H9 (cell line): ENCODE results near the gene ANKS1B. TPM values are rescaled to one million over a fixed set of nuclear protein-coding genes. Genes with fewer than 3 reads are reported as not detected.

ENCODE experiments used
- DNase-seq: peaks from one replicate; pipeline ENCODE4 v3.0.0-alpha.2; 2017
- H2AFZ ChIP-seq: one replicate; pipeline ENCODE4 v1.6.1; 2013; ENCODE audit warnings: mild to moderate bottlenecking, low read length, control low read depth, moderate library complexity
- H2AK5ac ChIP-seq: 2 replicates; pipeline ENCODE4 v1.6.1; 2013; ENCODE audit warnings: low read length, control low read depth, mixed read lengths; ENCODE audit not compliant: insufficient read length
- H2BK120ac ChIP-seq: one replicate; pipeline ENCODE4 v1.6.1; 2013; ENCODE audit warnings: low read depth, mild to moderate bottlenecking, low read length, control low read depth, inconsistent platforms; ENCODE audit not compliant: poor library complexity, severe bottlenecking
- H2BK12ac ChIP-seq: 2 replicates; pipeline ENCODE4 v1.6.1; 2013; ENCODE audit warnings: low read length, control low read depth, mixed read lengths, low read depth; ENCODE audit not compliant: insufficient read length
- H2BK15ac ChIP-seq: 2 replicates; pipeline ENCODE4 v1.6.1; 2013; ENCODE audit warnings: low read depth, low read length, control low read depth
- H2BK20ac ChIP-seq: one replicate; pipeline ENCODE4 v1.6.1; 2013; ENCODE audit warnings: low read depth, mild to moderate bottlenecking, low read length, control low read depth, inconsistent platforms; ENCODE audit not compliant: poor library complexity, severe bottlenecking
- H2BK5ac ChIP-seq: 2 replicates; pipeline ENCODE4 v1.6.1; 2013; ENCODE audit warnings: low read length, control low read depth, mixed read lengths; ENCODE audit not compliant: insufficient read length
- H3K14ac ChIP-seq: 2 replicates; pipeline ENCODE4 v1.6.1; 2013; ENCODE audit warnings: low read length, control low read depth; ENCODE audit not compliant: insufficient read depth
- H3K18ac ChIP-seq: 2 replicates; pipeline ENCODE4 v1.6.1; 2013; ENCODE audit warnings: low read depth, mild to moderate bottlenecking, mixed read lengths, low read length, control low read depth; ENCODE audit not compliant: insufficient read length
- H3K23ac ChIP-seq: 2 replicates; pipeline ENCODE4 v1.6.1; 2013; ENCODE audit warnings: low read length, control low read depth, mixed read lengths, low read depth; ENCODE audit not compliant: insufficient read length
- H3K23me2 ChIP-seq: 2 replicates; pipeline ENCODE4 v1.6.1; 2013; ENCODE audit warnings: low read depth, mild to moderate bottlenecking, mixed read lengths, low read length, control low read depth; ENCODE audit not compliant: insufficient read length, poor library complexity, severe bottlenecking
- H3K27ac ChIP-seq: 2 replicates; pipeline ENCODE4 v1.5.1; 2013; ENCODE audit warnings: low read length, control low read depth, mixed read lengths, low read depth; ENCODE audit not compliant: insufficient read length
- H3K27me3 ChIP-seq: 2 replicates; pipeline ENCODE4 v1.6.1; 2013; ENCODE audit warnings: low read length, control low read depth, inconsistent platforms; ENCODE audit not compliant: insufficient read depth
- H3K4ac ChIP-seq: 2 replicates; pipeline ENCODE4 v1.6.1; 2013; ENCODE audit warnings: low read depth, mild to moderate bottlenecking, control low read depth, inconsistent platforms, low read length, moderate library complexity
- H3K4me1 ChIP-seq: 2 replicates; pipeline ENCODE4 v1.6.1; 2013; ENCODE audit warnings: low read length, control low read depth, inconsistent platforms; ENCODE audit not compliant: insufficient read depth
- H3K4me2 ChIP-seq: 2 replicates; pipeline ENCODE4 v1.6.1; 2013; ENCODE audit warnings: low read length, control low read depth, mixed read lengths; ENCODE audit not compliant: insufficient read length, insufficient read depth
- H3K56ac ChIP-seq: 2 replicates; pipeline ENCODE4 v1.6.1; 2013; ENCODE audit warnings: low read depth, mild to moderate bottlenecking, mixed read lengths, low read length, control low read depth; ENCODE audit not compliant: insufficient read length
- H3K79me1 ChIP-seq: 2 replicates; pipeline ENCODE4 v1.6.1; 2013; ENCODE audit warnings: low read depth, mild to moderate bottlenecking, moderate library complexity, low read length, control low read depth, inconsistent platforms; ENCODE audit not compliant: insufficient read depth, poor library complexity, severe bottlenecking
- H3K79me2 ChIP-seq: 2 replicates; pipeline ENCODE4 v1.6.1; 2013; ENCODE audit warnings: low read length, control low read depth, inconsistent platforms; ENCODE audit not compliant: insufficient read depth
- H3K9ac ChIP-seq: 2 replicates; pipeline ENCODE4 v1.6.1; 2013; ENCODE audit warnings: low read length, control low read depth, mixed read lengths; ENCODE audit not compliant: insufficient read length; ENCODE audit errors: extremely low read depth
- H3K9me3 ChIP-seq: one replicate; pipeline ENCODE4 v1.6.1; 2013; ENCODE audit warnings: low read depth, low read length, inconsistent platforms; ENCODE audit not compliant: control insufficient read depth
- H3T11ph ChIP-seq: one replicate; pipeline ENCODE4 v1.6.1; 2013; ENCODE audit warnings: mild to moderate bottlenecking, low read length, control low read depth, inconsistent platforms
- H4K20me1 ChIP-seq: one replicate; pipeline ENCODE4 v1.6.1; 2013; ENCODE audit not compliant: control insufficient read depth, insufficient read length, insufficient read depth
- H4K5ac ChIP-seq: 2 replicates; pipeline ENCODE4 v1.6.1; 2013; ENCODE audit warnings: low read depth, mild to moderate bottlenecking, mixed read lengths, low read length, control low read depth; ENCODE audit not compliant: insufficient read length
- H4K8ac ChIP-seq: replicated peaks from 2 replicates; pipeline ENCODE4 v1.6.1; 2013; ENCODE audit warnings: low read length, control low read depth, mixed read lengths, low read depth; ENCODE audit not compliant: insufficient read length
- H4K91ac ChIP-seq: 2 replicates; pipeline ENCODE4 v1.6.1; 2013; ENCODE audit warnings: low read depth, mild to moderate bottlenecking, moderate library complexity, mixed read lengths, low read length, control low read depth; ENCODE audit not compliant: insufficient read length
- H3K27ac Mint-ChIP-seq, 3 experiments: 2 replicates in 2 of 3; 3 replicates in 1 of 3; pipeline ENCODE4 v1.8.0; 2020 to 2021; ENCODE audit warnings: mixed read lengths in 3 of 3, mild to moderate bottlenecking in 1 of 3, moderate library complexity in 1 of 3
- H3K27me3 Mint-ChIP-seq: 2 replicates; pipeline ENCODE4 v1.8.0; 2021; ENCODE audit warnings: low read depth, mild to moderate bottlenecking, moderate library complexity, mixed read lengths
- H3K36me3 Mint-ChIP-seq, 3 experiments: 2 replicates in 2 of 3; 3 replicates in 1 of 3; pipeline ENCODE4 v1.8.0; 2020 to 2021; ENCODE audit warnings: low read depth in 3 of 3, mixed read lengths in 3 of 3; ENCODE audit not compliant: insufficient read depth in 1 of 3
- H3K4me1 Mint-ChIP-seq, 2 experiments: 2 replicates each; pipeline ENCODE4 v1.8.0; 2020; ENCODE audit warnings: mixed read lengths in 2 of 2
- H3K4me3 Mint-ChIP-seq, 2 experiments: 2 replicates in 1 of 2; 3 replicates in 1 of 2; pipeline ENCODE4 v1.8.0; 2020 to 2021; ENCODE audit warnings: mild to moderate bottlenecking in 2 of 2, mixed read lengths in 2 of 2, moderate library complexity in 1 of 2
- H3K9me3 Mint-ChIP-seq, 2 experiments: 2 replicates in 1 of 2; 3 replicates in 1 of 2; pipeline ENCODE4 v1.8.0; 2020; ENCODE audit warnings: mild to moderate bottlenecking in 2 of 2, mixed read lengths in 2 of 2, moderate library complexity in 1 of 2
- CTCF ChIP-seq: fragments of 200-600 bp; sonication (generic); conservative IDR thresholded peaks from 3 replicates; pipeline ENCODE4 v1.8.0; 2021; ENCODE audit warnings: antibody characterized with exemption, mild to moderate bottlenecking
- WGBS: extraction: QIAGEN DNeasy Blood & Tissue Kit; methylation state at CpG from one replicate; pipeline ENCODE4 v1.1.7; 2013; ENCODE audit warnings: missing lambda C conversion rate, low lambda C conversion rate, mixed read lengths; ENCODE audit not compliant: insufficient read length; ENCODE audit errors: extremely low coverage; 5-methylcytosine and 5-hydroxymethylcytosine counted together
- total RNA-seq: library from RNA; stranded (reverse); gene quantifications from 2 replicates; pipeline ENCODE4 v1.2.1, GENCODE V29; 2021

Gene ANKS1B
- total RNA-seq, 1 experiment from 2014 or later, result 4.1 TPM

- Histone ChIP-seq H2AFZ (no peak overlapping the region), H3K4me2 (no peak overlapping the region), H2BK15ac (no peak overlapping the region), H2BK120ac (no peak overlapping the region), H3K27ac (no peak overlapping the region), H3K23ac (no peak overlapping the region), H3K14ac (no peak overlapping the region), H3K79me1 (no peaks in the 10 kb centered on the region), H2BK20ac (no peak overlapping the region), H3K27me3 (no peaks in the 10 kb centered on the region), H3K18ac (no peak overlapping the region), H3K56ac (no peak overlapping the region), H3K9ac (no peak overlapping the region), H2BK5ac (no peak overlapping the region), H4K91ac (no peak overlapping the region), H3T11ph (no peak overlapping the region), H4K5ac (no peak overlapping the region), H2BK12ac (no peak overlapping the region), H4K20me1 (no peaks in the 10 kb centered on the region), H3K79me2 (no peaks in the 10 kb centered on the region), H3K23me2 (no peaks in the 10 kb centered on the region), H2AK5ac (no peak overlapping the region), H4K8ac (no peak overlapping the region), H3K4me1 (no peaks in the 10 kb centered on the region), H3K4ac (no peak overlapping the region), H3K9me3 (no peaks in the 10 kb centered on the region)
- no peaks in the 10 kb centered on the region for H3K36me3 Mint-ChIP-seq
- WGBS, result no CpG with 5 or more reads among the region's 11 CpGs
- DNase-seq, result no peak
- no peak for TF ChIP-seq CTCF
- H3K4me1 Mint-ChIP-seq, result no peaks in the 10 kb centered on the region; a peak in 1 of 4 replicates
- H3K27ac Mint-ChIP-seq, result no peak overlapping the region
- H3K4me3 Mint-ChIP-seq, result no peak overlapping the region
- H3K27me3 Mint-ChIP-seq, result no peaks in the 10 kb centered on the region
- no peaks in the 10 kb centered on the region for H3K9me3 Mint-ChIP-seq
Observed at GRCh38 chr12:99053616-99054362, 930.9 kb downstream of the ANKS1B start.
